Activated naive CD4-positive, alpha-beta T cell treated with Interleukin-2 at 50 U/mL for 16 hours (primary cell): Measurements from ENCODE around the gene CHD5.

Experiments used
- DNase-seq: peaks from one replicate; pipeline ENCODE4 v3.0.0-alpha.2; 2020

CHD5 gene

GRCh38 chr1:6130036-6130435, 50.1 kb downstream of the CHD5 start:
- no peak for DNase-seq

- DNase-seq: no peak
Measured at GRCh38 chr1:6129313-6129712, 50.8 kb downstream of the CHD5 start.

- no peak for DNase-seq
Measured at GRCh38 chr1:6128276-6129081, 51.6 kb downstream of the CHD5 start.

- peak; percentile 69 for DNase-seq
Measured at GRCh38 chr1:6127587-6128163, 52.4 kb downstream of the CHD5 start.

GRCh38 chr1:6126521-6127067, 53.5 kb downstream of the CHD5 start:
- no peak for DNase-seq

- no peak for DNase-seq
Measured at GRCh38 chr1:6126028-6126427, 54.1 kb downstream of the CHD5 start.

GRCh38 chr1:6125366-6125765, 54.8 kb downstream of the CHD5 start:
- DNase-seq: no peak

- DNase-seq: no peak
Measured at GRCh38 chr1:6124746-6125365, 55.3 kb downstream of the CHD5 start.

GRCh38 chr1:6124341-6124740, 55.8 kb downstream of the CHD5 start:
- no peak for DNase-seq

- DNase-seq: no peak
Measured at GRCh38 chr1:6123816-6124215, 56.3 kb downstream of the CHD5 start.

GRCh38 chr1:6123083-6123482, 57.0 kb downstream of the CHD5 start:
- no peak for DNase-seq

- DNase-seq: no peak
Measured at GRCh38 chr1:6121651-6122370, 58.3 kb downstream of the CHD5 start.

GRCh38 chr1:6121021-6121421, 59.1 kb downstream of the CHD5 start:
- DNase-seq: no peak

- no peak for DNase-seq
Measured at GRCh38 chr1:6118415-6118814, 61.7 kb downstream of the CHD5 start.

GRCh38 chr1:6117624-6118023, 62.5 kb downstream of the CHD5 start:
- no peak for DNase-seq

GRCh38 chr1:6117064-6117463, 63.1 kb downstream of the CHD5 start:
- DNase-seq: no peak

- no peak for DNase-seq
Measured at GRCh38 chr1:6116137-6116536, 64.0 kb downstream of the CHD5 start.

GRCh38 chr1:6113745-6114144, 66.4 kb downstream of the CHD5 start:
- no peak for DNase-seq

- DNase-seq: no peak
Measured at GRCh38 chr1:6113116-6113515, 67.0 kb downstream of the CHD5 start.

- no peak for DNase-seq
Measured at GRCh38 chr1:6112690-6113005, 67.5 kb downstream of the CHD5 start.

- no peak for DNase-seq
Measured at GRCh38 chr1:6111991-6112689, 68.0 kb downstream of the CHD5 start.

GRCh38 chr1:6111571-6111970, 68.5 kb downstream of the CHD5 start:
- no peak for DNase-seq

- DNase-seq: no peak
Measured at GRCh38 chr1:6110326-6110725, 69.8 kb downstream of the CHD5 start.
